Measurements from ENCODE around the gene WASF3. TPM values are rescaled to one million over a fixed set of nuclear protein-coding genes. Genes with fewer than 3 reads are reported as not detected.
"Not testable (repeated sequence)": the region's sequence is repeated elsewhere in the genome, so short reads cannot be mapped to it uniquely, and the experiment has no call there.

WASF3 gene
- total RNA-seq, 1 experiment from 2014 or later: 7.5 TPM

DNA sequence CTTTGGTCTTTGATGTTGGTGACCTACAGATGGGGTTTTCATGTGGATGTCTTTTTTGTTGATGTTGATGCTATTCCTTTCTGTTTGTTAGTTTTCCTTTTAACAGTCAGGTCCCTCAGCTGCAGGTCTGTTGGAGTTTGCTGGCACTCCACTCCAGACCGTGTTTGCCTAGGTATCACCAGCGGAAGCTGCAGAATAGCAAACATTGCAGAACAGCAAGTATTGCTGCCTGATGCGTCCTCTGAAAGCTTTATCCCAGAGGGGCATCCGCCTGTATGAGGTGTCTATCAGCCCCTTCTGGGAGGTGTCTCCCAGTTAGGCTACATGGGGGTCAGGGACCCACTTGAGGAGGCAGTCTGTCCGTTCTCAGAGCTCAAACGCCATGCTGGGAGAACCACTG is 78.2 kb downstream of the WASF3 start:
- not testable (repeated sequence) for DNase-seq (ENCODE audit: low spot score)

DNA sequence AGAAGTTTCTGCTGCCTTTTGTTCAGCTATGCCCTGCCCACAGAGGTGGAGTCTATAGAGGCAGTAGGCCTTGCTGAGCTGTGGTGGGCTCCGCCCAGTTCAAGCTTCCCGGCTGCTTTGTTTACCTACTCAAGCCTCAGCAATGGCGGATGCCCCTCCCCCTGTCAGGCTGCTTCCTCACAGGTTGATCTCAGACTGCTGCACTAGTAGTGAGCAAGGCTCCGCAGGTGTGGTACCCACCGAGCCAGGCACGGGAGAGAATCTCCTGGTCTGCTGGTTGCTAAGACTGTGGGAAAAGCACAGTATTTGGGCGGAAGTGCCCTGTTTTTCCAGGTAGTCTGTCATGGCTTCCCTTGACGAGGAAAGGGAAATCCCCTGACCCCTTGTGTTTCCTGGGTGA is 78.6 kb downstream of the WASF3 start:
- DNase-seq (ENCODE audit: low spot score): not testable (repeated sequence)

DNA sequence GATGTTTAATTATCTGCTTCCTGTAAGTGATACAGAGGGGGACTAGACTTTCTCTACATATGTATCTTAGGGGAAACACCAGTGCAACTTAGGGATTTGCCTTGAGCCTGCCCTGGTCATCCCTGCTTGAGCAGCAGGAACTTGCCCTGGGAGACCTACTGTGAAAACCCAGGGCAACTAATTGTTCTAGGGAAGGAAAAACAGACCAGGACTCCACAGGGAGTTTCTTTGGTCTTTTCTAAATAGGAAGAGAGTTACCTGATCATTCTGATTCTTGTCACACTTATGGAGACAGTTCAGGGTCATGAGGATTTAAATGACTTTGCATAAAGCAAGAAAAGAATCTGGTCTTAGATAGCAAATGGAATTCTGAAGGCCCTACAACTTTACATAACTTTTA is 89.1 kb downstream of the WASF3 start:
- DNase-seq (ENCODE audit: low spot score): no peak

DNA sequence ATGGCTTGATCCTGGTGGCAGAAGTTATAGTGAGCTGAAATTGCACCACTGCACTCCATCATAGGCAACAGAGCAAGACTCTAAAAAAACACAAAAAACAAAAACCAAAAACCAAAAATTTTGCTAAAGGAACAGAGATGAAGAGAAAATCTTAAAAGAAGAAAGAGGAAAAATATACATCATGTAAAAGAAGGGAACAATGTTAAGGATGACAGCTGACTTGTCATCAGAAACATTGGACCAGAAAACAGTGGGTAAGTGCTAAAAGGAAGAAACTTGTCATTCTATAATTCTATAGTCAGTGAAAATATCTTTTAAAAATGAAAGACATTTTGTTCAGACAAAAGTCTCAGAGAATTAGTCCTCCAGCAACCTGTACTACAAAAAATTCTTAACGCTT is 93.8 kb downstream of the WASF3 start:
- DNase-seq (ENCODE audit: low spot score): no peak

DNA sequence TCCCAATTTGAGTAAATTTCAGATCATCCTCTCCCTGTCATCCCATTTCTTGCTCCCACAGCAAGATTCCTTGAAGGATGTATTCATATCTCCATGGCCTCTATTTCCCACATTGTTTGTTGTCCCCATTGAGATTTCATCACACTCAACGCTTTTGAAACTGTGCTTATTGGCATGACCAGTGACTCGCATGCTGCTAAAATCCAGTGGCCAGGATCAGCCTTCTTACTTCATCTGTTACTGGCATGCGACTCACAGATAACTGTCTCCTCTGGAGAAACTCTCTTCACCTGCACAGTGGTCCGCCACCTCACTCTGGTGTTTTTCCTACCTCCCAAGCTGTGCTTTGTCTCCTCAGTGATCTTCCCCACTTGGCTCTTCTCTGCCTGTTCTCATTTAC is 95.8 kb downstream of the WASF3 start:
- DNase-seq (ENCODE audit: low spot score): no peak

DNA sequence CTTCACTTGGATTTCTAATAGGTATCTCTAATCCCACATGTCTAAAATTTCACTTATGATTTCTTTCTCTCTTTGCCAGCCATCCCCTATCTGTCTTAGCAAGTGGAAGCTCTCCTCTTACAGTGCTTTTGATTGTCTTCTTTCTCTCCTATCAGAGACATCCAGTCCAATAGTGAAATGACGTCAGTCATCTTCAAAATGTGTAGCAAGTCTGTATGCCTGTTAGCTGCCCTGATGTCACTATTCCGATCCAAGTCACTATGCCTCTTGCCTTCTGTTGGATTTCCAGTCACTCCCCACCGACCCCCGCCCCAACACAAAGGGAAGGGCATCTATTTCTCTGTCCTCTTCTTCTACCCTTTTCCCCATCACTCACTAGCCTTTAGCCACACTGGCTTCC is 96.4 kb downstream of the WASF3 start:
- DNase-seq (ENCODE audit: low spot score): no peak

DNA sequence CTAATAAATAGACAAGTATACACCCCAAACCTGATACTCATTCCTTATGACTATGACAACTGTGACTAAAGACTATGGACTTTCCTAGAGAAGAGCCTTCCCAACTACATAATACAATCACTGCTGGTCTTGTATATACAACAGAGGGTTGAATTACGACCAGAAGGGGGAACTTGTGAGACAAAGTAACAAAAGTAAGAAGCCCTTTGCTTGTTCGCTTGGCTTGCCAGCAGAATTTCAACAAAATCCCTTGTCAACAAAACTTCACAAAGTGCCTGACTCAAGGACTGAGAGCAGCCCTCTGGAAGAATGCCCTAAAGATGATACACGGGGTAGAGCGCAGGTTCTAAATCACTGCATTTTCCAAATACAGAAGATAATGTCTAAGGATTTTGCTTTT is 99.4 kb downstream of the WASF3 start:
- peak; percentile 16 for DNase-seq (ENCODE audit: low spot score)

DNA sequence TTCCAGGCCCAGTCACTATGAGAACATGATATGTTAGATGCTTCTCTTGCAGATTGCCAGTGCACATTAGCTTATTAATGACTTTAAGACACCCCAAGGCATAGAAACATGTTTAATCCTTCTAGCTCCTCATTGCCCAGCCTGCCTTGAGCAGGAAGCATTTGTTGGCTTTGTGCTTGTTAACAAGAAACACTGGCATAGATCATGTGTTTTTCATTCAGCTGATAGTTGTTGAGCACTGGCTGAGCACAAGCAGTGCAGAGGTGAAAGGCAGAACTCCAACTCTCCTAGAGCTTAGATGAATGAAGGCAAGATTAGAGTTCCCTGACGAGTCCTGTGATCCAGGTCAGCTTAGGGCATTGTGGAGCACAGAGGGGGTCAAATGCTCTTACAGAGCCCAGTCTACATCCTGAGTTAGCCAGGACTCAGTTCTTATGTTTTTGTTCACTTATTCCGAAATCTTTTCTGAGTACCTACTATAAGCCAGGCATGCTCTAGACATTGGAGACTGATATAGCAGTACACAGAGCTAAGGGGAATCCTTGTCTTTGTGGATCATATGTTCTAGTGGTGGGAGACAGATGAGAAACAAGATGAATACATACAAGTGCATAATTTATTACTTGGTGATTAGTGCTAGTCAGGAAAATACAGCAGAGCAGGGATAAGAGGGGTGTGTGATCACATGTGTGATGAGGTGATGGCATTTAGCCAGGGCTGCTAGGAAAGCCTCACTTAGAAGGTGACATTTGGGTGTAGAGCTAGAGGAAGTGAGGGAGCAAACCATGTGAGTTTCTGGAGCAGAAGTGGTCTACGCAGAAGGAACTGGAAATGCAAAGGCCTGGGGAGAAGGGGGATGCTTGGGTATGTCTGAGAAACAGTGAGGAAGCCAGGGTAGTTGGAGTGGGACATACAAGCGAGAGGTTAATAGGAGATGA is 101.2 kb downstream of the WASF3 start:
- DNase-seq (ENCODE audit: low spot score): no peak

DNA sequence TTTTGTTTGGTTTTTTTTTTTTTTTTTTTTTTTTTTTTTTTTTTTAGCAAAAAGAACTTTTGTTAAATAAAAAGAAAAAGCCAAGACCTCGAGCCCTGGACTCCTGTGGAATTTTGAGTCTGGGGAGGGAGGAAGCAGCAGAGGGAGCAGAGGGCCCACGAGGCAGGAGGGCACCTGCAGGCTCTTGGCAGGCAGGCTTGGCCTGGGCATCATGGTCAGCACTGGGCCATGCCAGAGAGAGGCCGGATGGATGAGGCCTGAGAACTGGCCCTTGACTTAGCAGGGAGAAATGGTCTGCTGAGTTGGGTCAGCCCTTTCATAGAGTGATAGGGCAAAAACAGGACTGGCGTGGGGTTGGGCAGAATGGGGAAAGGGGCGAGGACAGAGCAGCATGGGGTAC is 102.7 kb downstream of the WASF3 start:
- no peak for DNase-seq (ENCODE audit: low spot score)

DNA sequence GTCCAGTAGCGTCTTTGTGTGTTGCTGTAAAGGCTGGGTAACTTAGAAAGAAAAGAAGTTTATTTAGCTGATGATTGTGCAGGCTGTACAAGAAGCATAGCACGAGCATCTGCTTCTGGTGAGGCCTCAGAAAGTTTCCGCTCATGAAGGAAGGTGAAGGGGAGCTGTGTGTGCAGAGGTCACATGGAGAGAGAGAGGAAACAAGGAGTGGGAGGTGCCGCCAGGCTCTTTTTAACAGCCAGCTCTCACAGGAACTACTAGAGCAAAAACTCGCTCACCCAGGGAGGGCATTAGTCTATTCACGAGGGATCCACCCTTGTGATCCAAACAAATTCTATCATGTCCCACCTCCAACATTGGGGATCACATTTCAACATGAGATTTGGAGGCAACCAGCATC is 103.3 kb downstream of the WASF3 start:
- DNase-seq (ENCODE audit: low spot score): no peak

DNA sequence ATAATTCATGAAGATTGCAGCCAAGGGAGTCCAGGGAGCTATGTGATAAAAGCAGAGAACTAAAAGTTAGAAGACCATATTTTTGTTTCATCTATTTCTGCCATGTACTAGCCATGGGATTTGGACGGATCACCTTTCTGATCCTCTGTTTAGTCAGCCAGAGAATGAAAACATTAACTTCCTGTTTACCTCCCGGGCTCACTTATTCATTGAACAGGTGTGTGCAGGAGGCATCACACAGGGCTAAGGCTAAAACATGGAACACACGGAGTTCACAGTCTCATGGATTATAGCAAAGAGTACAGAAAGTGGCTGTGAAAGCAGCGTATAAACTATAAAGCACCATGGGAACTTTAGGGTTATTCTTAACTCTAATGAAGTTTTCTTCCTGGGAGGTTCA is 106.3 kb downstream of the WASF3 start:
- no peak for DNase-seq (ENCODE audit: low spot score)

DNA sequence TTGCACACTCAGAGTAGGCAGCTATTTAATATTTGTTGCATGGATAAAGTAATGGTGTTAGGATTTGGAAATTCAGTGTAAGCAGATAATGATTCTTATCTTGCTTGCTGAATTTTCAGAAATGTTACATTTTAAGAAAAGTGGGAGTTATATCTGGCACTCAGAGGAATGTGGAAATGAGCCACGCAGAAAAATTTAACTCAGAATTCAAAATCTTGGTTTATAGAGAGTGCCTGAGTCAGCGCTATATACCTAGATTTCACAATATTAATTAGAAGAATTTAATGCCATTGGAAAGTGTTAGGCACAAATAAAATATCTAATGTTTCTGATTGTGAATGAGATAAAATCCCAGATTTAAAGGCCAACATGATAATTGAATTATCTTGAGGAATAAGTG is 106.8 kb downstream of the WASF3 start:
- no peak for DNase-seq (ENCODE audit: low spot score)

DNA sequence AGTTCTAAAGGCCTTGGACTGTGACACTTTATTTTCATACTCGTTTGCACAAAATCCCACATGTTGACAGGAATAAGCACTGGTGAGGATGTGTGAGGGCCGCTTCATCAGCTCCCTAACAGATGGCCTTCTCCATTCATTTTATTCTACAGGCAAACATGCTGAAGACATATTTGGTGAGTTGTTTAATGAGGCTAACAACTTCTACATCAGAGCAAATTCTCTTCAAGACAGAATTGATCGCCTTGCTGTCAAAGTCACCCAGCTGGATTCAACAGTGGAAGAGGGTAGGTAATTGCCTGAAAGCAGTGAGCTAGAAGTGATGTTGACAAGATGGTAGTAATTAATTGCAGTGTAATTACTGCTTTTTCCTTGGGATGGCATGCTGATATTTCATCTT is 107.4 kb downstream of the WASF3 start:
- DNase-seq (ENCODE audit: low spot score): no peak

DNA sequence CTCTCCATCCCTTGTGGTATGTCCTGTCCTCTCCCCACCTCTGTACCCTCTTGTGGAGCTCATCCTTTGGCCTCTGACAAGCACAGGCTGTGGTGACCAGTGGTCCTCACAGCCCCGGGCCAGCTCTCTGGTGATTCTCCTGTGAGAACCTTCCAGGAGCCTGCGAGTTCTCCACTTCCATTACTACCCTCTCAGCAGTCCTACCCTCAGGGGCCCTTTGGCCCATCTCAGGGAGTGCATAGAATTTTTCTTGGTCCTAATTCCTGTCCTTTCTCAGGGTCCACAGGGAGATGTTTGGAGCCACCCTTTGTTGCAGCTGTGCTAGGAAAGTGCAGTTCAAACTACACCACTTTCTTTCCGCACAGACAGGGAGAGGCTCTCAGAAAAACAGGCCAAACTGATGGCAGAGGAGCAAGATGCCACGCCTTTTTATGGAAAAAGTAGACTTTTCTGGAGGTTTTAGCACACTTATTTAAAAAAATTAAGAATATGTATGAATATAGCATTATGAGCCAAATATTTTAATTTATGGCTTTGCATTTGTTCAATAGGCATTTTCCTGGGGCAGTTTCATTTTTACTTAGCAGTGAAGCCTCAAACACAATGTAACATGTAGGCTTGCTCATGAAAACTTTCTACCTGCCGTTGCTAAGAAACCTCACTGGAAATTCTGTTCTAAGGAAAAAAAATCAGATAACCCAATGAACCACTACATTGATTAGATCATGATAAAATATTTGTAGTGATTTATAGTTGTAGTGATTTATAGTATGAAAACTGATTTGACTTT is 111.1 kb downstream of the WASF3 start:
- no peak for DNase-seq (ENCODE audit: low spot score)

DNA sequence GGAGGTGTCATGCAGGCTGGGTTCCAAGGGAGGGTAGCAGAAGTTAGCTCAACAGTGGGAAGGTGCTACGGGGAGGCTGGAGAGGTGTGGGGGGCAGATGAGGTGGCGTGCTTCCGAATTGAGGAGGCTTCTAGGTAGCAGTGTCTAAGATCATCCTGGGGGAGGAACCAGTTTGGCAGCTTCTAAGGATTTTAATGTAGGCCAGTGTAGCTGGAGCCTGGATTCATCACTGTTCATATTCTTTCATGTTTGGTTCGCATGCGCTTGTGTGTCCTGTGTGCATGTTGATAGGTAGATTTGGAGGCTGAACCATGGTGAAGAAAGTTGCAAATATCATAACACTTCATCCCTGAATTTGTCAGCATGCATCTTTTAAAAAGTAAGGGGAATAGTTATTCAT is 116.4 kb downstream of the WASF3 start:
- DNase-seq (ENCODE audit: low spot score): no peak

DNA sequence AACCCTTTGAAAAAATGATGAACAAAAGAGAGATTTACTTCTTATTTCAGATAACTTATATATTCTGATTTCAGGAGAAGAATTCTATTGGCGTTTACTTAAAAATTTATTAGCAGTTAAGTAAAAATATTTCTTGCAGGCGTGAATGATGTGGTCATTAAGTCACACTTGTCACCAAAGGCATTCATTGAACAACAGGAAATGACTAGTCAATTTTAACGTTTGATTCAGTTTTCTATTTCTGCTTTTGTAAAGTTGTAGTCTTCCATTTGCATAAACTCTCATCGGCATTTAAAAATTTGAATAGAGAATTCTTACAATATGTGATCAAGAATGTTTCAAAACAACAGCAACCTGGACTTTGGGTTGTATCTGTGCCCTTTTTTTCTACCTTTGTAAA is 119.7 kb downstream of the WASF3 start:
- DNase-seq (ENCODE audit: low spot score): no peak

DNA sequence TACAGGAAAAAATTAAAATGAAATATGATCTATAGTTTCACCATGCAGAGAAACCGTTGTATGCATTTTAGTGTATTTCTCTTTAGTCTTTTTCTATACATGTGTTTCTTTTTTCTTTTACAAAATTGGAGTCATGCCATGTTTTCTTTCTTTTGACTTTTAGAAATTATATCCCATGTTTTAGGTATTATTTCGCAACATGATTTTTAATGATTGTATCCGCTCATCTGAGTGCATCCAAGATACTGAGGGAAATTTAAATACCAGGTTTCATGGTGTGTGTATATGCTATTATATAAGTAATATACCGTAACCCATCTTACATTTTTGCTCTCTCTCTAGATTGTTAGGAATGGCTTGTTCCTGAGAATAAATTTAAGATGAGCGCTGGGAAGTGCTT is 120.8 kb downstream of the WASF3 start:
- DNase-seq (ENCODE audit: low spot score): no peak

DNA sequence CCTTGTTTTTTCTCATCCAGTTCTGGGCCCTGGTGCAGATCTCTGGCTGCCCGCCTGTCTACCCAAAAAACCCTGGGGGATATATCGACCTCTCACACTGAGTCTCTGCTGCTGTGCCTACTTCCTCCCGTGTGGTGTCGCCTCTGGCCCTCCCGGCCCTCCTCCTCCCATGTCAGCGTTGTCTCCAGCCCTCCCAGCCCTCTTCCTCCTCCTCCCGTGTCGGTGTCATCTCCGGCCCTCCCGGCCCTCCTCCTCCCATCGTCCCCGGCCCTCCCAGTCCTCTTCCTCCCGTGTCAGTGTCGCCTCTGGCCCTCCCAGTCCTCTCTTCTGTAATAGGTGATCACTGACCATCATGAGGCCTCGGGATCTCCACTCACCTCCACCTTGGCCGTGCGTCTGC is 121.3 kb downstream of the WASF3 start:
- DNase-seq (ENCODE audit: low spot score): no peak

DNA sequence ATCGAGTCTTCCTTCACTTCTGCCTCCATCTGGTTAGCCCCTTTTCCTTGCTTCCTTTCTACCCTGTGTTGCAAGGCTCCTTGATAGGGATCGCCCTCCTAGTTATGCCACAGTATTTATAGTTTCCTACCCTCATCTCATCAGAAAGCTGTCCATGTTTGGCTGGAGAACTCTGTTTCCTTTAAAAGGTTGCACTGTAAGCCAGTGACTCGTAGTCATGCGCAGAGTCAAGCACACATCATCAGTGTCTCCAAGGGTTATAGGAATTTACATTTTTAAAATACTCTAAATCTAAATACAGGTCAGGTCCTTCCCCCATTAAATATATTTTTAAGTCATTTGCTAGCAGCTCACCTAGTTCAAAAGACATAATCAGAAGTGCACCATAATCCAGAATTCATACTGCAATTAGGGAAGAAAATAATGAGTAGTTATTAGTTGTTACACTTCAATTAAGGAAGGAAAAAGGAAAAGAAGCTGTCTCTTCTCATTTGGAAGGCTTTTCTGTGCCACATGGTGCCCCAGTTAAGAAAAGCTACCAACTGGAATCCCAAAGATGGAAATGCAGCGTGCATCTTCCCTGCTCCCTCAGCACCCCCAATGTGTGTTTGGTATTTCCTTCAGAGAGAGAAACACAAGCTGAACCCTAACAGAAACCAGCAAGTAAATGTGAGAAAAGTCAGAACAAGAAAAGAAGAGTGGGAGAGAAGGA is 122.1 kb downstream of the WASF3 start:
- no peak for DNase-seq (ENCODE audit: low spot score)

DNA sequence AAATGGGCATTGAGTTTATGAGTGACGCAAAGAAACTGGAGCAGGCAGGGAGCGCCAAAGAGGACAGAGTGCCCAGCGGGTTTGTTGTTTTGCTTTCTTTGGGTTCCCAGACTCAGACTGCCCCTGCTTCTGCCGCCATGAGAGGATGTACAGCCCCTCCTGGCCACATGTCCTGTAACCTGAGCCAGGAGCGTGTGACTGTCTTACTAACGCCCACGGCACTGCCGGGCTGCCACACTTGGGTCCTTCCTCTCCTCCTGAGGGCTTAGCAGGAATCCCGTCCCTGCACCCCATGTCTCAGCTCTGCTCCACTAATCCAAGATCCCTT is 122.6 kb downstream of the WASF3 start:
- peak; percentile 23 for DNase-seq (ENCODE audit: low spot score)

DNA sequence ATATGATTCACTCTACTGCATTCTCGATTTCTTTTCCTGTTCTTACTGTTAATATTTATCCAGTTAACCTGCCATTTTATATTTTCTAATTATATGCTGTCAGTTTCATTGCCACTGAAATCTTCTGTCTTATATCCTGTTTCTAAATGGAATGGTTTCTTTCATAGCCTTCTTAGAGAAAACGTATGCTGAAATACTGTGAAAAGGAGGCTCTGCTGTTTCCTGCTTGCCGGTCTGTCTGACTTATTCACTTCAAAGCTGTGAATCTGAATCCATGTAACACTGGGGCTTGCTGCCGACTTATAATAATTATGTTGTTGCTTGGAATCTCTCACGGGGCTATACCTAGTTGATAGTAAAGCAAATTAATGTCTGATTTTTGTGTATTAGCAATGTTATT is 123.1 kb downstream of the WASF3 start:
- no peak for DNase-seq (ENCODE audit: low spot score)

DNA sequence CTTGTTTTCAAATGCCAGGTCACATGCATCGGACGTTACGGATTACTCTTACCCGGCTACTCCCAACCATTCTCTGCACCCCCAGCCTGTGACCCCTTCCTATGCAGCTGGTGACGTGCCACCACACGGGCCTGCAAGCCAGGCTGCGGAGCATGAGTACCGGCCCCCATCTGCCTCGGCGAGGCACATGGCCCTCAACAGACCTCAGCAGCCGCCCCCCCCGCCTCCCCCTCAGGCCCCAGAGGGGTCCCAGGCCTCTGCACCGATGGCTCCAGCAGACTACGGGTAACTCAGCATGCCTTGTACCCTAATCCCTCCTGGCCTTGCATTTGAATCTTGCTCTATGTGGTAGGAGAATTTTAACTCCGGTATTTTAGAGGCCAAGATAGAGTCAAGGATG is 123.6 kb downstream of the WASF3 start:
- DNase-seq (ENCODE audit: low spot score): no peak

DNA sequence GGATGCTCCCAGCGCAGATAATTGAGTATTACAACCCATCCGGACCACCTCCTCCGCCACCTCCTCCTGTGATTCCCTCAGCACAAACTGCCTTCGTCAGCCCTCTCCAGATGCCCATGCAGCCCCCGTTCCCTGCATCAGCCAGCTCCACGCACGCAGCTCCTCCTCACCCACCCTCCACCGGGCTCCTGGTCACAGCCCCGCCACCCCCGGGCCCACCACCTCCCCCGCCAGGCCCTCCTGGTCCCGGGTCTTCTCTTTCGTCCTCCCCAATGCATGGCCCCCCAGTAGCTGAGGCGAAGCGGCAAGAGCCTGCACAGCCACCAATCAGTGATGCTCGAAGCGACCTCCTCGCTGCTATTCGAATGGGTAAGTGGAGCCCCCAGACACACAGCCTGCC is 125.1 kb downstream of the WASF3 start:
- DNase-seq (ENCODE audit: low spot score): no peak

Measured in H4 (cell line).